Measurements from ENCODE around the gene EDRF1.

Gene EDRF1

GRCh38 chr10:125691160-125691981, 28.1 kb upstream of the EDRF1 start:
- no peaks in the 10 kb centered on the region for H3K36me3 ChIP-seq (ENCODE audit: control insufficient read depth, insufficient read depth, low read length)
- H3K27me3 ChIP-seq (ENCODE audit: control insufficient read depth, insufficient read depth, low read length), result no peaks in the 10 kb centered on the region
- H3K4me3 ChIP-seq (ENCODE audit: low read depth, low read length), result no peak overlapping the region
- TF ChIP-seq CTCF (IDR thresholded peaks at IDR 0.05), result no peak
- H3K4me1 ChIP-seq, result no peaks in the 10 kb centered on the region
- H3K9me3 ChIP-seq (ENCODE audit: control insufficient read depth, low read length), result no peaks in the 10 kb centered on the region
- no peak overlapping the region for H2AFZ ChIP-seq
- no peak overlapping the region for H3K27ac ChIP-seq
- no peak overlapping the region for H3K4me2 ChIP-seq (ENCODE audit: low read length)
- H3K79me2 ChIP-seq, result no peaks in the 10 kb centered on the region
- H3K9ac ChIP-seq, result no peak overlapping the region

GRCh38 chr10:125692196-125692595, 27.3 kb upstream of the EDRF1 start:
- Histone ChIP-seq H3K36me3 (ENCODE audit: control insufficient read depth, insufficient read depth, low read length) (no peaks in the 10 kb centered on the region), H2AFZ (no peak overlapping the region), H3K27me3 (ENCODE audit: control insufficient read depth, insufficient read depth, low read length) (no peaks in the 10 kb centered on the region), H3K4me3 (ENCODE audit: low read depth, low read length) (no peak overlapping the region), H3K9me3 (ENCODE audit: control insufficient read depth, low read length) (no peaks in the 10 kb centered on the region), H3K79me2 (no peaks in the 10 kb centered on the region), H3K27ac (no peak overlapping the region), H3K4me2 (ENCODE audit: low read length) (no peak overlapping the region), H3K4me1 (no peaks in the 10 kb centered on the region), H3K9ac (no peak overlapping the region)
- no peak for TF ChIP-seq CTCF (IDR thresholded peaks at IDR 0.05)

GRCh38 chr10:125692601-125693523, 26.6 kb upstream of the EDRF1 start:
- H3K4me3 ChIP-seq (ENCODE audit: low read depth, low read length), result no peak overlapping the region
- H2AFZ ChIP-seq, result no peak overlapping the region
- H3K9ac ChIP-seq, result no peak overlapping the region
- H3K36me3 ChIP-seq (ENCODE audit: control insufficient read depth, insufficient read depth, low read length), result no peaks in the 10 kb centered on the region
- H3K4me1 ChIP-seq, result no peaks in the 10 kb centered on the region
- no peak overlapping the region for H3K4me2 ChIP-seq (ENCODE audit: low read length)
- no peak overlapping the region for H3K27ac ChIP-seq
- TF ChIP-seq CTCF (IDR thresholded peaks at IDR 0.05), result no peak
- no peaks in the 10 kb centered on the region for H3K27me3 ChIP-seq (ENCODE audit: control insufficient read depth, insufficient read depth, low read length)
- H3K79me2 ChIP-seq, result no peaks in the 10 kb centered on the region
- H3K9me3 ChIP-seq (ENCODE audit: control insufficient read depth, low read length), result no peaks in the 10 kb centered on the region

GRCh38 chr10:125693524-125693847, 26.0 kb upstream of the EDRF1 start:
- H3K4me2 ChIP-seq (ENCODE audit: low read length), result no peak overlapping the region
- H3K27ac ChIP-seq, result no peak overlapping the region
- H3K9me3 ChIP-seq (ENCODE audit: control insufficient read depth, low read length), result no peaks in the 10 kb centered on the region
- no peak overlapping the region for H2AFZ ChIP-seq
- no peak for TF ChIP-seq CTCF (IDR thresholded peaks at IDR 0.05)
- no peaks in the 10 kb centered on the region for H3K36me3 ChIP-seq (ENCODE audit: control insufficient read depth, insufficient read depth, low read length)
- no peak overlapping the region for H3K4me3 ChIP-seq (ENCODE audit: low read depth, low read length)
- no peaks in the 10 kb centered on the region for H3K27me3 ChIP-seq (ENCODE audit: control insufficient read depth, insufficient read depth, low read length)
- no peak overlapping the region for H3K9ac ChIP-seq
- H3K4me1 ChIP-seq, result no peaks in the 10 kb centered on the region
- no peaks in the 10 kb centered on the region for H3K79me2 ChIP-seq
